HCT116 (cell line): ENCODE results near the gene FAM171A1. TPM values are rescaled to one million over a fixed set of nuclear protein-coding genes. Genes with fewer than 3 reads are reported as not detected.

ENCODE experiments used
- ATAC-seq: fragments of 200-7000 bp; cut with Tn5 transposase; 2 replicates; pipeline ENCODE4 v1.9.1; 2020; ENCODE audit warnings: mild to moderate bottlenecking, moderate library complexity
- BruUV-seq: library from RNA; stranded (reverse); fragments of 400-500 nt; replicated peaks from 2 replicates; lab custom pipeline; 2021; lab: Mats Ljungman, UMichigan
- CTCF ChIA-PET: fragments of 300-600 bp; sonication (Branson Sonifier 250); formaldehyde crosslinking; loops from one replicate; lab custom pipeline; 2021; ENCODE audit warnings: antibody characterized with exemption; lab: Charles Lee
- POLR2A ChIA-PET: fragments of 300-600, 350-600 bp; sonication (Branson Sonifier 250); formaldehyde crosslinking; loops from one replicate; lab custom pipeline; 2021; ENCODE audit warnings: antibody characterized with exemption; lab: Charles Lee
- RAD21 ChIA-PET, 2 experiments: fragments of 300-600 bp; sonication (Branson Sonifier 250); formaldehyde crosslinking; loops; one replicate each; lab custom pipeline; 2023; ENCODE audit warnings: low total read pairs in 2 of 2; ENCODE audit not compliant: uncharacterized antibody in 2 of 2, unreplicated experiment in 2 of 2, low non-redundant PET in 1 of 2; lab: Charles Lee
- DNase-seq: peaks from one replicate; pipeline ENCODE4 v3.0.0-alpha.2; 2010; ENCODE audit warnings: low read depth, low spot score
- H2AFZ ChIP-seq: fragments of 200-600 bp; shearing (Covaris generic), sonication (generic); 2 replicates; pipeline ENCODE4 v1.6.1; 2017; ENCODE audit warnings: low read depth, mixed run types, mixed read lengths, antibody characterized with exemption, low read length; ENCODE audit not compliant: poor library complexity, severe bottlenecking
- H3K27ac ChIP-seq: 2 replicates; pipeline ENCODE4 v1.5.1; 2012; ENCODE audit warnings: low read depth, low read length
- H3K27me3 ChIP-seq: fragments of 200-600 bp; sonication (generic); 2 replicates; pipeline ENCODE4 v1.6.1; 2016; ENCODE audit warnings: mixed run types, low read length, mixed read lengths; ENCODE audit not compliant: insufficient read depth
- H3K36me3 ChIP-seq, 2 experiments: fragments of 200-500 bp in 1 of 2; fragments of 200-600 bp in 1 of 2; sonication (Bioruptor generic) in 1 of 2; sonication (generic) in 1 of 2; 2 replicates each; pipeline versions ENCODE4 v1.5.1 to v1.6.1; 2014 to 2016; ENCODE audit warnings: low read length in 2 of 2, inconsistent platforms in 1 of 2, mixed read lengths in 1 of 2, mixed run types in 1 of 2; ENCODE audit not compliant: insufficient read depth in 2 of 2, control insufficient read depth in 1 of 2
- H3K4me1 ChIP-seq, 2 experiments: fragments of 200-600 bp in 1 of 2; sonication (generic) in 1 of 2; 2 replicates each; pipeline versions ENCODE4 v1.5.1 to v1.6.1; 2012 to 2017; ENCODE audit warnings: low read length in 2 of 2, inconsistent platforms in 1 of 2, mild to moderate bottlenecking in 1 of 2, mixed read lengths in 1 of 2, mixed run types in 1 of 2, moderate library complexity in 1 of 2; ENCODE audit not compliant: insufficient read depth in 2 of 2, control insufficient read depth in 1 of 2
- H3K4me2 ChIP-seq: fragments of 200-600 bp; sonication (generic); 2 replicates; pipeline ENCODE4 v1.6.1; 2017; ENCODE audit warnings: mixed run types, low read length, mixed read lengths
- H3K4me3 ChIP-seq, 2 experiments: fragments of 200-600 bp in 1 of 2; sonication (generic) in 1 of 2; replicated peaks in 1 of 2; 2 replicates each; pipeline ENCODE4 v1.5.1; 2011 to 2016; ENCODE audit warnings: low read length in 2 of 2, control low read depth in 1 of 2, low read depth in 1 of 2, mild to moderate bottlenecking in 1 of 2, mixed read lengths in 1 of 2, mixed run types in 1 of 2
- H3K79me2 ChIP-seq: fragments of 200-600 bp; sonication (generic); 2 replicates; pipeline ENCODE4 v1.6.1; 2017; ENCODE audit warnings: mild to moderate bottlenecking, mixed run types, low read length, moderate library complexity, mixed read lengths; ENCODE audit not compliant: insufficient read depth
- H3K9ac ChIP-seq: fragments of 200-600 bp; sonication (generic); 2 replicates; pipeline ENCODE4 v1.6.1; 2016; ENCODE audit warnings: low read length, mixed read lengths
- H3K9me2 ChIP-seq: fragments of 200-600 bp; sonication (generic), shearing (Covaris generic); 2 replicates; pipeline ENCODE4 v1.6.1; 2017; ENCODE audit warnings: mixed run types, mild to moderate bottlenecking, moderate library complexity; ENCODE audit not compliant: insufficient read depth
- H3K9me3 ChIP-seq, 2 experiments: fragments of 200-500 bp in 1 of 2; fragments of 200-600 bp in 1 of 2; sonication (Bioruptor generic) in 1 of 2; sonication (generic) in 1 of 2; 2 replicates each; pipeline ENCODE4 v1.6.1; 2014 to 2017; ENCODE audit warnings: low read length in 2 of 2, mixed read lengths in 2 of 2, inconsistent platforms in 1 of 2, low read depth in 1 of 2, mild to moderate bottlenecking in 1 of 2, mixed run types in 1 of 2, moderate library complexity in 1 of 2; ENCODE audit not compliant: control insufficient read depth in 1 of 2, insufficient read depth in 1 of 2
- H4K20me1 ChIP-seq: fragments of 200-600 bp; sonication (generic), shearing (Covaris generic); 2 replicates; pipeline ENCODE4 v1.6.1; 2017; ENCODE audit warnings: mixed run types, mild to moderate bottlenecking, moderate library complexity; ENCODE audit not compliant: insufficient read depth
- ATF3 ChIP-seq: IDR thresholded peaks from 2 replicates; pipeline ENCODE4 v1.6.1; 2012
- CBX3 ChIP-seq: IDR thresholded peaks from 2 replicates; pipeline ENCODE4 v1.6.1; 2012; ENCODE audit warnings: low read depth
- CTCF ChIP-seq, 3 experiments: fragments of 200-600 bp in 1 of 3; sonication (generic) in 1 of 3; IDR thresholded peaks in 2 of 3; conservative IDR thresholded peaks in 1 of 3; 2 replicates each; pipeline ENCODE4 v1.5.1; 2012 to 2017; ENCODE audit warnings: low read depth in 2 of 3, low read length in 2 of 3, antibody characterized with exemption in 1 of 3, borderline replicate concordance in 1 of 3, control low read depth in 1 of 3, mild to moderate bottlenecking in 1 of 3, mixed read lengths in 1 of 3, mixed run types in 1 of 3, moderate library complexity in 1 of 3; ENCODE audit not compliant: insufficient read depth in 1 of 3
- EGR1 ChIP-seq: IDR thresholded peaks from 2 replicates; pipeline ENCODE4 v1.6.1; 2012; ENCODE audit warnings: low read depth
- ELF1 ChIP-seq: IDR thresholded peaks from 2 replicates; pipeline ENCODE4 v1.6.1; 2012; ENCODE audit warnings: low read depth, borderline replicate concordance
- EZH2phosphoT487 ChIP-seq: fragments of 200-600 bp; IDR thresholded peaks from 2 replicates; pipeline ENCODE4 v1.6.1; 2018; ENCODE audit warnings: antibody characterized with exemption, borderline replicate concordance
- POLR2A ChIP-seq: IDR thresholded peaks from 2 replicates; pipeline ENCODE4 v1.7.0; 2011; ENCODE audit warnings: borderline replicate concordance; ENCODE audit not compliant: insufficient read depth, insufficient read length; ENCODE audit errors: extremely low read depth
- POLR2AphosphoS5 ChIP-seq: IDR thresholded peaks from 2 replicates; pipeline ENCODE4 v1.6.1; 2011; ENCODE audit warnings: mild to moderate bottlenecking, low read depth, low read length, moderate library complexity
- RAD21 ChIP-seq: IDR thresholded peaks from 2 replicates; pipeline ENCODE4 v1.6.1; 2012; ENCODE audit warnings: low read depth, mild to moderate bottlenecking
- SIN3A ChIP-seq: IDR thresholded peaks from 2 replicates; pipeline ENCODE4 v1.6.1; 2012; ENCODE audit warnings: low read depth
- SRF ChIP-seq: IDR thresholded peaks from 2 replicates; pipeline ENCODE4 v1.6.1; 2012; ENCODE audit warnings: low read depth
- intact Hi-C: fragments of 100-400 bp; cut with micrococcal nuclease; formaldehyde crosslinking; loops from 2 replicates; pipeline ENCODE4 v1.10.0; 2022
- total RNA-seq: library from RNA; stranded (reverse); gene quantifications from one replicate; pipeline ENCODE4 v1.2.1, GENCODE V29; 2021; ENCODE audit not compliant: unreplicated experiment

The FAM171A1 gene
- total RNA-seq, 1 experiment from 2014 or later: 32.5 TPM

GRCh38 chr10:15280462-15280861 lies 90.6 kb downstream of the FAM171A1 start:
- BruUV-seq: no TSS peak
- H3K9me3 ChIP-seq: no peaks in the 10 kb centered on the region
- ChIA-PET RAD21 (no interaction called here), CTCF (no interaction called here), POLR2A (no interaction called here)
- no peaks in the 10 kb centered on the region for H4K20me1 ChIP-seq
- H3K4me3 ChIP-seq: no peak overlapping the region
- H3K4me2 ChIP-seq: no peak overlapping the region
- H3K9ac ChIP-seq: no peak overlapping the region
- intact Hi-C loops: no loop called here
- no peak overlapping the region for H2AFZ ChIP-seq
- H3K36me3 ChIP-seq: peaks cover 0 to 2% of the 10 kb centered on the region in 2 experiments; a peak in 1 of 4 replicates
- DNase-seq: no peak
- H3K27ac ChIP-seq: no peak overlapping the region
- ATAC-seq: no peak
- H3K4me1 ChIP-seq: no peaks in the 10 kb centered on the region
- TF ChIP-seq EZH2phosphoT487: no peak
- TF ChIP-seq POLR2A: no peak
- no peak for TF ChIP-seq RAD21
- TF ChIP-seq POLR2AphosphoS5: no peak
- TF ChIP-seq SIN3A: no peak
- TF ChIP-seq CTCF (IDR thresholded peaks at IDR 0.05 in 2 of 3, conservative IDR thresholded peaks at IDR 0.05 in 1 of 3; ENCODE audit: borderline replicate concordance in 1 of 3, insufficient read depth in 1 of 3, low read depth in 2 of 3, low read length in 2 of 3): no peak
- no peak for TF ChIP-seq EGR1
- no peaks in the 10 kb centered on the region for H3K27me3 ChIP-seq
- no peaks in the 10 kb centered on the region for H3K79me2 ChIP-seq
- H3K9me2 ChIP-seq: no peaks in the 10 kb centered on the region

DNA sequence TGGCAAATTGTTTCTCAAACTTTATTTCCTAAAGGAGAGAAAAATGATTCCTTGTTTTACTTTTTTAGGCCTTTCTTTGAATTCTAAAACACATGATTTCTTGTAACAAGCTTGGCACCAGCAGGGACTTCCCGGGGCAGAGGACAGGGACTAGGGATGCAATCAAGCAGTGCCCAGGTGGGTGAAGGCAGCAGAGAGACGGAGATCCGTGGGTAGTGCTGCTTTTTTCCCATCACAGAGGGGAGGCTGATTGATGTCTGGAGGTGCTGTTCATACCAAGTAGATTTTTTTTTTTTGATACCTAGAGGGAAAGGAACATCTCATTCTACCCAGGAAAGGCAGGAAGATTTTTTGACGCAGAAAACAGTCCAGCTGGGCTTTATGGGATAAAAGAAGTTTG lies 91.9 kb downstream of the FAM171A1 start:
- H3K4me1 ChIP-seq: no peaks in the 10 kb centered on the region
- no peaks in the 10 kb centered on the region for H3K79me2 ChIP-seq
- RAD21 ChIA-PET: no interaction called here
- no peaks in the 10 kb centered on the region for H3K27me3 ChIP-seq
- H3K9me3 ChIP-seq: no peaks in the 10 kb centered on the region
- H3K27ac ChIP-seq: no peak overlapping the region
- H3K9ac ChIP-seq: no peak overlapping the region
- no peak overlapping the region for H2AFZ ChIP-seq
- no peak overlapping the region for H3K4me3 ChIP-seq
- H3K4me2 ChIP-seq: no peak overlapping the region
- H3K36me3 ChIP-seq: peaks cover 0 to 2% of the 10 kb centered on the region in 2 experiments; a peak in 1 of 4 replicates
- TF ChIP-seq POLR2AphosphoS5 (no peak), EZH2phosphoT487 (no peak), SRF (no peak), RAD21 (no peak), CBX3 (no peak), ATF3 (no peak), ELF1 (no peak)
- DNase-seq: no peak
- POLR2A ChIA-PET: no interaction called here
- no peak for ATAC-seq
- no TSS peak for BruUV-seq
- CTCF ChIA-PET: no interaction called here
- H3K9me2 ChIP-seq: no peaks in the 10 kb centered on the region
- H4K20me1 ChIP-seq: no peaks in the 10 kb centered on the region
- intact Hi-C loops: no loop called here
